ENCODE measurements around the gene MED13L. TPM values are rescaled to one million over a fixed set of nuclear protein-coding genes. Genes with fewer than 3 reads are reported as not detected.

MED13L gene
- total and polyA plus RNA-seq, 2 of the 4 experiments (the other 2 are of a cell fraction), result 17.9 to 49.1 TPM

GRCh38 chr12:116096874-116097273, 180.6 kb downstream of the MED13L start:
- intact Hi-C loops (cut with micrococcal nuclease) (no loop called here), in situ Hi-C loops (cut with MboI; ENCODE audit: low sequenced_read_pairs) (no loop called here), dilution Hi-C loops (cut with HindIII; ENCODE audit: low sequenced_read_pairs, unreplicated experiment) (no loop called here)
- Histone ChIP-seq H3K18ac (ENCODE audit: low read depth, low read length) (no peak overlapping the region), H4K5ac (ENCODE audit: low read depth, low read length) (no peak overlapping the region), H3K14ac (replicated peaks; ENCODE audit: low read depth, low read length) (no peak overlapping the region), H3K4me2 (ENCODE audit: low read depth, low read length) (no peak overlapping the region), H2AFZ (replicated peaks; ENCODE audit: low read length, poor library complexity) (no peak overlapping the region), H3K36me3 (ENCODE audit: control insufficient read depth, insufficient read depth, low read length) (0 out of 2 replicates have a peak, but pooled peaks cover 1% of the 10 kb centered on the region), H2BK20ac (ENCODE audit: low read depth, low read length) (no peak overlapping the region), H3K27me3 (ENCODE audit: control insufficient read depth, insufficient read depth, low read length) (no peaks in the 10 kb centered on the region), H2BK5ac (ENCODE audit: low read depth, low read length, poor library complexity, severe bottlenecking) (no peak overlapping the region), H3K9ac (ENCODE audit: low read depth, low read length) (no peak overlapping the region), H3K79me1 (ENCODE audit: low read depth in 1 of 2, low read length in 2 of 2) (peaks cover 20 to 55% of the 10 kb centered on the region in 2 experiments), H4K20me1 (ENCODE audit: insufficient read depth, low read length) (peaks cover 18% of the 10 kb centered on the region), H2AK9ac (replicated peaks; ENCODE audit: low read depth, low read length, poor library complexity) (no peak overlapping the region), H3K4me3 (ENCODE audit: insufficient read depth, low read depth, low read length) (no peak overlapping the region), H4K8ac (ENCODE audit: low read depth in 2 of 2, low read length in 2 of 2) (no peak overlapping the region), H3K9me3 (ENCODE audit: control insufficient read depth, insufficient read depth, low read length) (no peaks in the 10 kb centered on the region), H2BK15ac (ENCODE audit: low read depth, low read length) (no peak overlapping the region), H2BK120ac (ENCODE audit: low read depth, low read length) (no peak overlapping the region), H3K4me1 (ENCODE audit: control insufficient read depth, insufficient read depth, low read length) (no peaks in the 10 kb centered on the region; the same call in 1 of the 2 replicates), H2AK5ac (ENCODE audit: low read depth, low read length) (no peak overlapping the region), H3K56ac (ENCODE audit: extremely low read depth, insufficient read depth, low read length) (no peak overlapping the region), H3K27ac (ENCODE audit: insufficient read depth, low read length) (no peak overlapping the region), H3K4ac (ENCODE audit: low read depth, low read length) (no peak overlapping the region), H3K9me1 (ENCODE audit: insufficient read depth, low read length) (no peaks in the 10 kb centered on the region; the same call in 1 of the 2 replicates), H4K91ac (ENCODE audit: insufficient read depth, low read depth, low read length) (no peak overlapping the region), H3K23ac (ENCODE audit: low read depth, low read length) (no peak overlapping the region)
- 100% methylated on average over 2 of the region's 5 CpGs; no CpG with 5 or more reads in 1 of the 2 experiments for WGBS, 2 experiments (ENCODE audit: extremely low coverage in 2 of 2, insufficient read length in 1 of 2)
- no peak for ATAC-seq (ENCODE audit: low read depth)
- ChIA-PET POLR2A (ENCODE audit: unreplicated experiment) (no interaction called here), CTCF (no interaction called here)
- DNase-seq, result no peak
- BruUV-seq (replicated peaks), result no TSS peak
- TF ChIP-seq POLR2A (IDR thresholded peaks at IDR 0.05; ENCODE audit: low read depth, low read length) (no peak), CEBPB (IDR thresholded peaks at IDR 0.05; ENCODE audit: low read depth, low read length) (peak; percentile 54)
